Measurements from ENCODE around the gene ANKRD35. TPM values are rescaled to one million over a fixed set of nuclear protein-coding genes. Genes with fewer than 3 reads are reported as not detected.
"Not testable (repeated sequence)": the region's sequence is repeated elsewhere in the genome, so short reads cannot be mapped to it uniquely, and the experiment has no call there.

Gene ANKRD35
- total and polyA plus RNA-seq, 9 of the 15 experiments (the other 6 are each of a cell fraction or from before 2014, with no cell fraction given): 0.07 to 0.14 (median 0.07) TPM; not detected in 5

- peak; percentile 18 for TF ChIP-seq GTF2B (IDR thresholded peaks at IDR 0.05; ENCODE audit: extremely low read depth, insufficient read length)
- in situ Hi-C loops (cut with MboI); H4K20me1 ChIP-seq (replicated peaks; ENCODE audit: control insufficient read depth, insufficient read depth, low read length); POLR2A ChIA-PET; H3K27me3 ChIP-seq (ENCODE audit: control insufficient read depth in 2 of 2, insufficient read depth in 2 of 2, low read length in 2 of 2); H3K79me2 ChIP-seq (ENCODE audit: control insufficient read depth, insufficient read depth, low read length); intact Hi-C loops (cut with micrococcal nuclease); H3K4me2 ChIP-seq (ENCODE audit: insufficient read depth, low read length); H2AFZ ChIP-seq (ENCODE audit: low read depth, low read length); H3K9me3 ChIP-seq (replicated peaks; ENCODE audit: control insufficient read depth, insufficient read depth, low read depth, low read length); CTCF ChIA-PET (ENCODE audit: low intra/inter-chr PET ratio); FAIRE-seq; H3K36me3 ChIP-seq (ENCODE audit: control insufficient read depth, insufficient read depth, low read length); H3K4me1 ChIP-seq (replicated peaks in 1 of 2; ENCODE audit: control insufficient read depth in 2 of 2, insufficient read depth in 2 of 2, low read length in 2 of 2); H3K27ac ChIP-seq (ENCODE audit: extremely low read depth, low read depth, low read length); H3K4me3 ChIP-seq; H3K9ac ChIP-seq (ENCODE audit: insufficient read depth in 1 of 2, low read depth in 2 of 2, low read length in 2 of 2); DNase-seq (ENCODE audit: extremely low read depth in 1 of 4, low spot score in 3 of 4); ATAC-seq; H3K9me1 ChIP-seq (ENCODE audit: control insufficient read depth, insufficient read depth, low read length): not testable (repeated sequence)
- TSS peak; percentile 13 for BruUV-seq (replicated peaks)
- WGBS (ENCODE audit: insufficient coverage, low coverage, missing lambda C conversion rate): 5% methylated on average over 3 of the region's 6 CpGs
Observed at GRCh38 chr1:145818095-145818494, 67.6 kb downstream of the ANKRD35 start.

Small RNA genes within 50 kb of the gene (microRNA-seq; reads per million reads assigned to microRNA genes)
- gene MIR6736 (ENCODE audit: borderline microRNAs expressed): not detected

Small RNA genes within 50 kb of the gene (small RNA-seq; reads per million reads assigned to genes)
- not detected for gene MIR6736

Other genes with a start within 250 kb of the ANKRD35 start
Only the 7 nearest of the 14 such genes appear.
- gene RNF115, start 61.8 kb downstream of the ANKRD35 start, total RNA-seq (2014; rRNA removed): 8.4 and 8.8 TPM in 2 replicates
- 12.5 and 13.6 TPM in 2 replicates for gene RNF115, start 61.8 kb downstream of the ANKRD35 start, total RNA-seq (2014; rRNA removed; fragmentation: Illumina TruSeq; extraction: Trizol)
- 11.5 and 12.3 TPM in 2 replicates for gene RNF115, start 61.8 kb downstream of the ANKRD35 start, total RNA-seq (2015; rRNA removed; fragmentation: Illumina TruSeq; extraction: Trizol)
- gene RNF115, start 61.8 kb downstream of the ANKRD35 start, total RNA-seq (2021): 9.5 and 10.2 TPM in 2 replicates
- gene RNF115, start 61.8 kb downstream of the ANKRD35 start, polyA plus RNA-seq (2011; rRNA removed): 12.1 and 14.3 TPM in 2 replicates
- 8.4 and 9.9 TPM in 2 replicates for gene RNF115, start 61.8 kb downstream of the ANKRD35 start, polyA plus RNA-seq (2014; fragmentation: Illumina TruSeq; extraction: Trizol)
- gene RNF115, start 61.8 kb downstream of the ANKRD35 start, polyA plus RNA-seq (2014; fragmentation: Nextera tagmentation; extraction: Ambion mirVana): 1 to 10 TPM; 1.9 to 2.0 TPM
- gene RNF115, start 61.8 kb downstream of the ANKRD35 start, polyA plus RNA-seq (2014; rRNA removed): 6.9 and 7.8 TPM in 2 replicates
- gene POLR3C, start 61.7 kb downstream of the ANKRD35 start, total RNA-seq (2014; rRNA removed): 42.0 and 44.8 TPM in 2 replicates
- 50.7 and 53.9 TPM in 2 replicates for gene POLR3C, start 61.7 kb downstream of the ANKRD35 start, total RNA-seq (2014; rRNA removed; fragmentation: Illumina TruSeq; extraction: Trizol)
- 54.6 and 56.8 TPM in 2 replicates for gene POLR3C, start 61.7 kb downstream of the ANKRD35 start, total RNA-seq (2015; rRNA removed; fragmentation: Illumina TruSeq; extraction: Trizol)
- gene POLR3C, start 61.7 kb downstream of the ANKRD35 start, total RNA-seq (2021): 45.2 and 46.0 TPM in 2 replicates
- 31.5 and 42.9 TPM in 2 replicates for gene POLR3C, start 61.7 kb downstream of the ANKRD35 start, polyA plus RNA-seq (2011; rRNA removed)
- gene POLR3C, start 61.7 kb downstream of the ANKRD35 start, polyA plus RNA-seq (2014; fragmentation: Illumina TruSeq; extraction: Trizol): 58.1 and 64.1 TPM in 2 replicates
- 10 to 100 TPM; 19.7 to 49.9 TPM for gene POLR3C, start 61.7 kb downstream of the ANKRD35 start, polyA plus RNA-seq (2014; fragmentation: Nextera tagmentation; extraction: Ambion mirVana)
- gene POLR3C, start 61.7 kb downstream of the ANKRD35 start, polyA plus RNA-seq (2014; rRNA removed): 36.9 and 43.5 TPM in 2 replicates
- 6.8 and 9.9 TPM in 2 replicates for gene NUDT17, start 40.2 kb downstream of the ANKRD35 start, total RNA-seq (2014; rRNA removed)
- 4.5 and 5.5 TPM in 2 replicates for gene NUDT17, start 40.2 kb downstream of the ANKRD35 start, total RNA-seq (2014; rRNA removed; fragmentation: Illumina TruSeq; extraction: Trizol)
- gene NUDT17, start 40.2 kb downstream of the ANKRD35 start, total RNA-seq (2015; rRNA removed; fragmentation: Illumina TruSeq; extraction: Trizol): 4.2 and 5.2 TPM in 2 replicates
- 6.1 and 7.2 TPM in 2 replicates for gene NUDT17, start 40.2 kb downstream of the ANKRD35 start, total RNA-seq (2021)
- 10.0 and 11.4 TPM in 2 replicates for gene NUDT17, start 40.2 kb downstream of the ANKRD35 start, polyA plus RNA-seq (2011; rRNA removed)
- gene NUDT17, start 40.2 kb downstream of the ANKRD35 start, polyA plus RNA-seq (2014; fragmentation: Illumina TruSeq; extraction: Trizol): 7.6 and 8.3 TPM in 2 replicates
- gene NUDT17, start 40.2 kb downstream of the ANKRD35 start, polyA plus RNA-seq (2014; fragmentation: Nextera tagmentation; extraction: Ambion mirVana): 1 to 10 TPM; 2.1 to 3.1 TPM
- 7.8 and 10.7 TPM in 2 replicates for gene NUDT17, start 40.2 kb downstream of the ANKRD35 start, polyA plus RNA-seq (2014; rRNA removed)
- gene PIAS3, start 26.8 kb downstream of the ANKRD35 start, total RNA-seq (2014; rRNA removed): 7.9 and 10.4 TPM in 2 replicates
- gene PIAS3, start 26.8 kb downstream of the ANKRD35 start, total RNA-seq (2014; rRNA removed; fragmentation: Illumina TruSeq; extraction: Trizol): 6.0 and 6.9 TPM in 2 replicates
- gene PIAS3, start 26.8 kb downstream of the ANKRD35 start, total RNA-seq (2015; rRNA removed; fragmentation: Illumina TruSeq; extraction: Trizol): 7.4 and 7.5 TPM in 2 replicates
- gene PIAS3, start 26.8 kb downstream of the ANKRD35 start, total RNA-seq (2021): 15.7 and 17.7 TPM in 2 replicates
- gene PIAS3, start 26.8 kb downstream of the ANKRD35 start, polyA plus RNA-seq (2011; rRNA removed): 8.5 and 16.5 TPM in 2 replicates
- gene PIAS3, start 26.8 kb downstream of the ANKRD35 start, polyA plus RNA-seq (2014; fragmentation: Illumina TruSeq; extraction: Trizol): 22.6 and 25.6 TPM in 2 replicates
- gene PIAS3, start 26.8 kb downstream of the ANKRD35 start, polyA plus RNA-seq (2014; fragmentation: Nextera tagmentation; extraction: Ambion mirVana): 1 to 10 TPM; 1.1 to 1.5 TPM
- gene PIAS3, start 26.8 kb downstream of the ANKRD35 start, polyA plus RNA-seq (2014; rRNA removed): 14.3 and 16.2 TPM in 2 replicates
- 0.05 TPM in 1 of 2 replicates, not detected in the other for gene ITGA10, start 24.2 kb upstream of the ANKRD35 start, total RNA-seq (2014; rRNA removed)
- gene ITGA10, start 24.2 kb upstream of the ANKRD35 start, total RNA-seq (2014; rRNA removed; fragmentation: Illumina TruSeq; extraction: Trizol): 0.11 and 0.35 TPM in 2 replicates
- gene ITGA10, start 24.2 kb upstream of the ANKRD35 start, total RNA-seq (2015; rRNA removed; fragmentation: Illumina TruSeq; extraction: Trizol): 0.08 and 0.14 TPM in 2 replicates
- gene ITGA10, start 24.2 kb upstream of the ANKRD35 start, total RNA-seq (2021): 0.09 and 0.20 TPM in 2 replicates
- 0.14 and 0.26 TPM in 2 replicates for gene ITGA10, start 24.2 kb upstream of the ANKRD35 start, polyA plus RNA-seq (2011; rRNA removed)
- 0.06 and 0.09 TPM in 2 replicates for gene ITGA10, start 24.2 kb upstream of the ANKRD35 start, polyA plus RNA-seq (2014; fragmentation: Illumina TruSeq; extraction: Trizol)
- gene ITGA10, start 24.2 kb upstream of the ANKRD35 start, polyA plus RNA-seq (2014; fragmentation: Nextera tagmentation; extraction: Ambion mirVana): under 1 TPM; 0.08 TPM
- 0.01 and 0.65 TPM in 2 replicates for gene ITGA10, start 24.2 kb upstream of the ANKRD35 start, polyA plus RNA-seq (2014; rRNA removed)
- gene PEX11B, start 32.9 kb upstream of the ANKRD35 start, total RNA-seq (2014; rRNA removed): 13.2 and 18.8 TPM in 2 replicates
- gene PEX11B, start 32.9 kb upstream of the ANKRD35 start, total RNA-seq (2014; rRNA removed; fragmentation: Illumina TruSeq; extraction: Trizol): 16.9 and 18.1 TPM in 2 replicates
- gene PEX11B, start 32.9 kb upstream of the ANKRD35 start, total RNA-seq (2015; rRNA removed; fragmentation: Illumina TruSeq; extraction: Trizol): 18.5 and 18.6 TPM in 2 replicates
- 18.9 and 21.2 TPM in 2 replicates for gene PEX11B, start 32.9 kb upstream of the ANKRD35 start, total RNA-seq (2021)
- gene PEX11B, start 32.9 kb upstream of the ANKRD35 start, polyA plus RNA-seq (2011; rRNA removed): 60.0 and 60.3 TPM in 2 replicates
- 24.6 and 26.3 TPM in 2 replicates for gene PEX11B, start 32.9 kb upstream of the ANKRD35 start, polyA plus RNA-seq (2014; fragmentation: Illumina TruSeq; extraction: Trizol)
- gene PEX11B, start 32.9 kb upstream of the ANKRD35 start, polyA plus RNA-seq (2014; fragmentation: Nextera tagmentation; extraction: Ambion mirVana): 10 to 100 TPM; 42.3 to 52.7 TPM
- gene PEX11B, start 32.9 kb upstream of the ANKRD35 start, polyA plus RNA-seq (2014; rRNA removed): 21.7 and 23.4 TPM in 2 replicates
- 235 and 257 TPM in 2 replicates for gene RBM8A, start 41.6 kb upstream of the ANKRD35 start, total RNA-seq (2014; rRNA removed)
- gene RBM8A, start 41.6 kb upstream of the ANKRD35 start, total RNA-seq (2014; rRNA removed; fragmentation: Illumina TruSeq; extraction: Trizol): 228 and 266 TPM in 2 replicates
- 283 and 291 TPM in 2 replicates for gene RBM8A, start 41.6 kb upstream of the ANKRD35 start, total RNA-seq (2015; rRNA removed; fragmentation: Illumina TruSeq; extraction: Trizol)
- 206 and 215 TPM in 2 replicates for gene RBM8A, start 41.6 kb upstream of the ANKRD35 start, total RNA-seq (2021)
- 152 and 225 TPM in 2 replicates for gene RBM8A, start 41.6 kb upstream of the ANKRD35 start, polyA plus RNA-seq (2011; rRNA removed)
- gene RBM8A, start 41.6 kb upstream of the ANKRD35 start, polyA plus RNA-seq (2014; fragmentation: Illumina TruSeq; extraction: Trizol): 240 and 324 TPM in 2 replicates
- 1,000 to 10,000 TPM in 1 of 2 experiments, 100 to 1,000 TPM in 1; 763 to 1,035 TPM for gene RBM8A, start 41.6 kb upstream of the ANKRD35 start, polyA plus RNA-seq (2014; fragmentation: Nextera tagmentation; extraction: Ambion mirVana)
- 301 and 311 TPM in 2 replicates for gene RBM8A, start 41.6 kb upstream of the ANKRD35 start, polyA plus RNA-seq (2014; rRNA removed)